Hindlimb muscle (tissue), 1 donor: ENCODE measurements around the gene TUB. TPM values are rescaled to one million over a fixed set of nuclear protein-coding genes. Genes with fewer than 3 reads are reported as not detected.
A peak's percentile ranks its signal among the peaks of the same experiment; 100 is the strongest.

Experiments used
- DNase-seq: peaks from one replicate; pipeline ENCODE4 v3.0.0-alpha.2; 2013
- polyA plus RNA-seq: library from polyadenylated mRNA; unstranded; fragments of 120-200 nt; gene quantifications from one replicate; pipeline ENCODE4 v1.2.1, GENCODE V29; 2013; ENCODE audit not compliant: insufficient read length

TUB gene, protein sequence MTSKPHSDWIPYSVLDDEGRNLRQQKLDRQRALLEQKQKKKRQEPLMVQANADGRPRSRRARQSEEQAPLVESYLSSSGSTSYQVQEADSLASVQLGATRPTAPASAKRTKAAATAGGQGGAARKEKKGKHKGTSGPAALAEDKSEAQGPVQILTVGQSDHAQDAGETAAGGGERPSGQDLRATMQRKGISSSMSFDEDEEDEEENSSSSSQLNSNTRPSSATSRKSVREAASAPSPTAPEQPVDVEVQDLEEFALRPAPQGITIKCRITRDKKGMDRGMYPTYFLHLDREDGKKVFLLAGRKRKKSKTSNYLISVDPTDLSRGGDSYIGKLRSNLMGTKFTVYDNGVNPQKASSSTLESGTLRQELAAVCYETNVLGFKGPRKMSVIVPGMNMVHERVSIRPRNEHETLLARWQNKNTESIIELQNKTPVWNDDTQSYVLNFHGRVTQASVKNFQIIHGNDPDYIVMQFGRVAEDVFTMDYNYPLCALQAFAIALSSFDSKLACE
- 9.3 TPM for polyA plus RNA-seq

DNA sequence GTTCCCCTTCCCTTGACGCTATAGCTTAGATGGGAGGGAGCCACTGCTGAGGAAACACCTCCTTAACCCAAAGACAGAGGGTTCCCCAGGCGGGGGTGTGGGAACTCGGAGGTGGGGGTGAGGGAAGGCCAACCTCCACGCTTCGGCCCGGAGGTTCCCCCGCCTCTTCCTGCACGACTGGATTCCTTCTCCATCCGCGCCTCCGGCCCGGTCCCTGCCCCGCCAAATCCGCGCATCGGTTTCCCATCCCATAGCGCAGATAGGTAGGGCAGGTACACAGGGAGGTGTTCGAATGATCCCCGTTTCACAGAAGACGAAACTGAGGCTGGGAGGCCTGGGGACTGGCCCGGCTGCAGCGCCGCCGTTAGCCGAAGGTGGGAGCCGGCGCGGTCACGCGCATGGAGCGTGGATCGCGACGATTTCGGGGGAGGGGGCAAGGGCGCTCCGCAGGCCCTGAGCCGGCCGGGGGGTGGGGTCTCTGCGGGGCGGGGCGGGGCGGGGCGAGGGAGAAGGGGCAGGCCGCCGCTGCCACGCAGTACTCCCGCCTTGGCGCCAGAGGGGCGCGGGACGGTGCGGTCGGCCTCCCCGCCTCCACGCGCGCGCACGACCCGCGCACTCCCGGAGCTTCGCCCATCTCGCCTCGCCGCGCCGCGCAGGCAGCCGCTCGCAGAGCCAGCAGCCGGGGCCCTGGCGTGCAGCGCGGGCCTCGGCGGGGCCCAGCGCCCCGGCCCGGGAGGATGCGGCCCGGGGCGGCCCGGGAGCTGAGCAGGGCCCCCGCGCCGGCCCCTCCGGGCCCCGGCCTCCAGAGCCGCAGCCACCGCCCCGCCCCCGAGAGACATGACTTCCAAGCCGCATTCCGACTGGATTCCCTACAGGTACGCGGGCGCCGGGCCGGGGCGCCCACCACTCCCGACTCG is at the start of gene TUB:
Gene TUB (plus strand): TSS at position 538 of the 917 bp plus-strand sequence. CDS start 300 bp downstream, at position 838.
- DNase-seq = peak; percentile 58

DNA sequence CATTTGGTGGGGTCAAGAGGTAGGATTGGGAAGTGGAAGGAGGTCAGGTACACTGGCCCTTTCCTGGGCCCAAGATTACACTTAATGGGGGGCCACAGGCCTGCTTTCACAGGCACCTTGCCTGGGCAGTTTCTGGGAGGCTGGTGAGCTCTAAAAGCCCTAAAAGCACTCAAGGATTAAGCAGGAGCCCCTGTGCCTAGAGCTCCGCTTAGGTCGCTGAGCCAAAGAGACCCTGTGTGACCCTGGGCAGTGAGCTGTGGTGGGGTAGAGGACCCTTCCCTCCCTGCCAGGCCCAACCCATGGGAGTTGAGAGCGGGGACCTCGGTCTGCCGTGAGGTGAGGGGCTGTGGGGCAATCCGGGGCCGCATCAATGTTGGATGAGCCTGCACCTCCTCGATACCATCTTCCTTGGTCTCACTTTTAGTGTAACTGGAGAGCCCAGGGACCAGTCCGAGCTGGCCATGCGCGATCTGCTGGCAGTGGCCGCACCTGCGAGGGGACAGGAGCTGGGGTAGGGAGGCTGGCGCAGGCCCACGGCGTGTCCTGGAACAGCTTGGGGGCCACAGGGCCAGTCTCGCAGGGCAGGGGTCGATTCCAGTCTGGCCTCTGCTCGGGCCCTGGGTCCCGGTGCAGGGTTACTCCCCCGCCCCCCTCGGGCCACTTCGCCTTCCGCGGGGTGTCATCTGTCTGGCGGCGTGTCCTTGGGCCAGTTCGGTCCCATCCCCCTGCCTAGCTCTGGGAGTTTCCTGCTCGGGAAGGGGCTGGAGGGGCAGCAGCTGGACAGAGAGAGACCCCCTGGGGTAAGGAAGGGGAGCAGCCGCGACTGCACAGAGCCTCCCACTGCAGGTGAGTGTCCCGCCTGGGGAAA is 49.5 kb upstream of the TUB start:
- no peak for DNase-seq

DNA sequence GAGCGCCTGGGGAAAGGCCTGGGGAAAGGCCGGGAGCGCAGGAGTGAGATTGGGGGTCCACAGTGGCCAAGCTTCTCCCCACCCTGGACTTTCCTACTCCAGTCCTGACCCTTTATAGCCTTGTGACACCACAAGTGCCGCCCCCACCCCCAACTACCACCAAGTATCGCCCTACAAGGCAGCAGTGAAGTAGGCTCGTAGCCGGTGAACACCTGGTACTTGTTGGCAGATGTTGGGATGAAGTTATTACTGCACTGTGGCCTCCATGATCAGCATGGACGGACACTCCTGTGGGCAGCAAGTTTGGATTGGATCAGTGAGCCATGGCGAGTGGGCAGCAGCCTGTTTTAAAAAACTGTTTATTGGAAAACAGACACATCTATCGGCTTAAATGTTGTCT is 48.9 kb upstream of the TUB start:
- DNase-seq = no peak

GRCh38 chr11:8032576-8033304 is 48.3 kb upstream of the TUB start:
- DNase-seq = no peak

DNA sequence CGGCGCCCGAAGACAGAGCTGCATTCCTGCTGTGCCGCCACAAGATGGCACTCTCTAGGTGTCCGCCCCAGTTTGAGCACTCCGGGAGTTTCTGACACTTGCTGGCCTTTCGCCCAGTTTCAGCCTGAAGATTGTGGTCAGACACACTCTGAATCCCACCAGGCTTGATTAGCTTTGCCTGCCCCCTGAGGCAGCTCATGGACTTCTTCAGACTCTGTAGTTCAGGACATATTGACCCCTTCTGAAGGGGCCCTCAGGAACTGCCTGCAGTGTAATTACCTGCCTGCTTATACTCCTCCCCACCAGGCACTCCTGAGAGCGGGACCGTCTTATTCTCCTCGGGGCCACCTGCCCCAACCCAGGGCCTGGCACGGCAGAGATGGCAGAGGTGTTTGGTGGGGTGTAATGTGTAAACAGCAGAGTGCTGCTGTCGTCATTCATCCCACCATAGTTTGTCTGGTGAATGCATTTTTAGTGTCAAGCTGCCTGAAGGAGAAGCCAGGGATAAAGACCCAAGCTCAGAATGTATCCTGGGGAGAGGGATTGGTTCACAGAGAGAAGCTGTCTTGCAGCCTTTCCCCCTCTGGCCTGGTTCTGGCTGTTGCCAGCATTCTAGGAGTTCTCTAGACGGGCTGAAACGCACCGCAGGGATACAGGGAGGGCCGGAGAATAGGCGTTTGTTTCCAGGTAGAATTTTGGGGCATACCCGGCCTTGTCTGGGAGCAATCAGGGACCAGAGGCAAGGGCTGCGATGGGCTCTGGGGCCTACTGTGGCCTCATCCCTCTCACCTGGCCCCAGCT is 47.5 kb upstream of the TUB start:
- peak; percentile 86 for DNase-seq

DNA sequence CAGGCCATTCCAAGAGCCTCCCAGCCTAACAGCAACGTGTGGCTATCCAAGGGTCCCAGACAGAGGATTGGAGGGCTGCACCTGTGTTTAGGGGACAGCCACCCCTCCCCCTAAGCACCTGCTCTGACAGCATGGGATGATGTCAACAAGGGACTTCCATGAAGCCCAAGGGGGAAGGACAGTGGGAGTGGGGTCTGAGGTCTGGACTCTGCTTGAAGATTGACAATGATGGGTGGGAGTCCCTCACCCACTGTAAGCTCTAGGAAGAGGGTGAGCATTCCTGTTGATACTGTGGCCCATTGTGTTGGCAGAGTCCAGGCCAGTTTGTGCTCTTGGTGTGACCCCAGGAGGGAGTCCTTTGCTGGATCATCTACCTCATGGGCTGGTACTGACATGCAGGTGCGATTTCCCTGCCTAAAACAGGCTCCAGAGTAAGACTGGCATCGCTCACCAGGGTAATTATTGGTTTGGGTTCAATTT is 46.9 kb upstream of the TUB start:
- no peak for DNase-seq

DNA sequence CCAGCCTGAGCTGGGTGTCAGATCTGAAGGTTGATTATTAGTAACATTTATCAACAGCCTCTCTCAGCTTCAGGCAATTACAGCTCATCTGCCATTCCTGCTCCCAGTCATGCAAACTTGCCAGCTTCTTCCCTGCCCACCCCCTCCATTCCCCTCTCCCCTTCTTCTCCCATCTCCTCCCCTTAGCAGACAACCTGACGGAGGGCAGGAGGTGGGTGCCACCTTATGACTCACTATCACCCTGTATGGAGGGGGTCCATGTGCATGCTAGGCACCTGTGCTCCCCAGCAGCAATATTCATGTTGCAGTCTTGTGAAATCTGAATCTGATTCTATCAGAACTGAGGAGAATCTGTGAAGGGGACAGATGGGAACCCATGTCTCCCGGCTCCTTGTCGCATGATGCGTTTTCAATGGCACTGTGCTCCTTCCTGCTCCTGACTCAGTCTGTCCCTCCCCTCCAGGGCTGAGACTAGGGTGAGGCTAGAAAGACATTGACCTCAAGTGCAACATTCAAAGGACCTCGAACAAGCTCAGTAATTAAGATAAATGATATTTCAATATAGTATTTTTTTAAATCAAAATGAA is 46.3 kb upstream of the TUB start:
- DNase-seq = no peak

DNA sequence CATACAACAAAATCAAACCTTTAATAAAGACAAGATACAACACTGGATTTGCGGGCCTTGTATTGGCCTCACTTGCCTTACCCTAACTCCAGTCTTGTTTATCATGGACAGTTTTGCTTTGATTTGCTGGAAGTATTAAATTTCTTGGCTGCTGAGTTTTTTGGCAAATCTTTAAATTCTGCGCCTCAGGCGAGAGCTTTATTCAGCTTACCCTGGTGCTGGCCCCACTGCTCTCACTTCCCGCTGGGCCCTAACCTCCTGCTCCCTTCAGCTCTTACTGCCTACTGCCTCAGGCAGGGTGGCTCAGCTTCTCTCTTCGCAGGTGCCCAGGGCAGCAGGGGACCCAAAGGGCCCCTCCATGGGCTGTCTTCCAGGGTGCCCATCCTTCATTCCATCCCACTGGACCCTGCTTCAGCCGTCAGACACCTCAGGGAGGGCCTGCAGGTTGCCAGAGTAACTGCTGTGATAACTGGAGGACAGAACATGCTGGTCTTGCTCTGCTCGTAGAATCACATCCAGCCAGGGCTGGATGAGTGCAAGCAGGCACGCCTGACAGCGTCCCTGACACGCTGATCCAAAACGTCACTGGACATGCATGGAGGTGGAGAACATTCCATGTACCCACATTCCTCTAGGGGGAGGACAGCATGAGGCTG is 45.7 kb upstream of the TUB start:
- no peak for DNase-seq

GRCh38 chr11:8036002-8036802 is 44.8 kb upstream of the TUB start:
- DNase-seq = no peak

- DNase-seq = no peak
Observed at GRCh38 chr11:8036986-8037385, 44.0 kb upstream of the TUB start.

DNA sequence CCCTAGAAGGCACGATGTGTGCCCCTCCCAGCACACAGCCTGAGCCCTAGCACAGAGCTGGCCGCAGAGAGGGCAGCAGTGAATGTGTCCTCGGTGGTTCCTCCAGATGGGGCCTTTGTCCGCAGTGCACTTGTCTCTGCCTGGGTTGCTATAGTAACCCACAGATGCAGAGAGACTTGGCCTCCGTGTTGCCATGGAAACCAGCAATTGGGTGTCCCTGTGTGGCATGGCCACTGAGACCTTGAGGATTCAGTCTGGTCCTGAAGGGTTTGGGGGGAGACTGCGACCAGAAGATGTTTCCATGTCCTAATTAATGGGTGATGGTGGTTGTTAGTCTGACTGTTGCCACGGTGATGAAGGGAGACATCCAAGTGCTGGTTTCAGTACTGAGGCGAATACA is 42.6 kb upstream of the TUB start:
- no peak for DNase-seq

- DNase-seq = no peak
Observed at GRCh38 chr11:8038811-8039529, 42.0 kb upstream of the TUB start.

DNA sequence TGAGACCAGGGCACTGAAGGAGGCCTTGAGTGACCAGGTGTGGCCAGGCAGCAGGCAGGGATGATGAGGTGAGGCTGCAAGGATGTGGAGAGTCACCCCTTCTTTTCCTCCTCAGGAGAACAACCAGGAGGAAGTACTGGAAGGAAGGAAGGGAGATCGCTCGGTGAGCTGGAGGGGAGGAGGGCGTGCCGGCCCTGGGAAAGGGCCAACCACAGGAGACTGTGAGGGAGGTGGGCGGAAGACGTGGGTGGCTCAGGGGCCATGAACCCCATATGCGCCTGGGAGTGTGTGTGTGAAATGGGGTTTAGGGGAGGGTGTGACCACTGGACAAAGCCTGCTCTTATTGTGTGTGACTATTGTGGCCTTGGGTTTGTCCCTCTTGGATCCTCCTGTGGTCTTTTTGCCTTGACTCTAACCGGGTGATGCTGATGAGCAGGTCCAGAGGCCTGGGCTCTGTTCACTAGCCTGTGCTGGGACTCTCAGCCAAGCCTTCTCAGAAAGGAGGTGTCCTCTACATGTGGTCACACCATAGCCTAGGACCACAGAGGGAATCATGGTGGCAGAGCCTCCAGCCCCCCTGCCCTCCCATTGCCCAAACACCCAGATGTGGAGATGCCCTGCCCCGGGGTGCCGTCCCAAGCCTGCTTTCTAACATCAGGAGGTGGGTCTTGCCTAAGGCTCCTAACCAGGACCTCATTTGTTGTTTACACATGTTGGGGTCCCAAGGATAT is 41.3 kb upstream of the TUB start:
- no peak for DNase-seq

DNA sequence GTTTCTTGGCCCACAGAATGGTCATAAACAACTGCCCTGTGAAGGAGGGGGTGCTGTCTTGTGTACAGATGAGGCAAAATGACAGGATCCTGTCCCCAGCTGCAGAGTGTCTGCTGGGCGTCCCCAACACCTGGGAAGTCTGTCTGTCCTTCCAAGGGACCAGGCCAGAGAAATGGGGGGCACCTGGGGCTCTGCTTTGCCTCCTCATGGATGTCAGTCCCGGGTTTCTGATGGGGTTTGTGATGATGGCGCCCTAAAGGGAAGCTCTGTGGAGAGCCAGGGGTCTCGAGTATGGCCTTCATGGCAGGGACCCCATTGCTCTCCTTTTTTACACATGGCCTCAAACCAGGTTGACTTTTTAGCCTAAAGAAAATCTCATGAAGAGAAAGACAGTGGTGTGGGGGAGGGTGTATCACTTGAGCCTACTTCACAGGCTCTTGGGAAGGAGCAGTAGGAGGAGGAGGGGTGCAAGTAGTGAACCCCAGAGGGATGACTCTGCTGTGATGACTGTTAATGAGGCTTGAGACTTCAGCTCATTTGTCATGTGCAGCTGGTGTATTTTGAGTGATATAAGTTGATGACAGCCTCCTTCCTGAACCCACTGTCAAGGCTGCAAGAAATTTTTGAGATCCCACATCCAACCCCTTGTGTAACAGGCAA is 40.6 kb upstream of the TUB start:
- no peak for DNase-seq

DNA sequence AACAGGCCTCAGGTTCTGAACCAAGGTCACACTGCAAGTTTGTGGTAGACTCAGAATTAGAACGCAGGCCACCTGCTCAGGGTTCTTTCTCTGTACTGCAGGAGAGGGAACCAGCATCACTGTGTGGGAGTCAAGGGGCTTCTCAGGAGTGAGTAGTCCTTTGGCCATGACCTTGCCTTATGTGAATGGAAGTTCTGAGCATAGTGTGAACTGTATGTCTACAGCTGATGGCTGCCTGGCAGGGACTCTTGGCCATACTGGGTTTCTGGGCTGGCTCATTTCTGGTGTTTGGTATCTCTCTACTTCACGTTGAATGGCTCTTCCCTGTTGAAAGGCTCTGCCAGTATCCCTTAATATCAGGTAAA is 40.1 kb upstream of the TUB start:
- DNase-seq = no peak

DNA sequence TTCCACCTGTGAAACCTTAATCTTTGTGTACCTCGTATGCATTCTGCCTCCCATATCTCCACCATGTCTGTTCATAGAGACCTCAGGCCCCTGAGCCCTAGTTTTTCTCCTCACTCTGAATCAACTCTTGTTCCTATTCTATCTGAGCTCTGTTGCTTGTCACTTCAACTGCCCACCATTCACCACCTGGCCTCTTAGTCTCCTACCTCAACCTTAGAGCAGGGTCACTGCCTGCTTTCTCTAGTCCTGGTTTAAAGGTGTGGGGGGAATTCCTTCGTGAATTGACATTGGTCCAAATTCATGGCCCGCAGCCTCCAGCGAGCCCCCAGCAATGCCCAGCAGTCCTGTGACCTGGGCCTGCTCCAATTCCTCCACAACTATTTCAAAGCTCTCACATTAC is 39.4 kb upstream of the TUB start:
- no peak for DNase-seq

GRCh38 chr11:8043756-8044155 is 37.3 kb upstream of the TUB start:
- no peak for DNase-seq
